ENCODE measurements around the gene FOXN4.

DNA sequence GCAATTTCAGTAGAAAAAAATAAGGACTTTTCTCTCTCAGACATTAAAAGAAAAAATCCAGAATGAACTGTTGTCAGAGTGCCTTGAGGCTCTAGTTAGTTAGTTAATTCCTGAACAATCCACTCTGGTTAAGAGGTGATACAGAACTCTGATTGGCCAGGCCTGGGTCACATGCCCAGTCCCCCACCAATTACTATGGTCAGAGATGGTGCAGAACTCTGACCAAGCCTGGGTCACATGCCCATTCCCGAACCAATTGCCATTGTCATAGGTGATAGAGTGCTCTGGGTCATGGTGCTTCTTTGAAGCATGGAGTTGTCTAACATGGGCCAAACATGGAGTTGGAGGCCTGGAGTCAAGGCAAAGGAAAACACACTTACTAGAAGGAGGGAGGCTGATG lies 27.5 kb upstream of the FOXN4 start:
- TF ChIP-seq JUN (IDR thresholded peaks at IDR 0.05; ENCODE audit: borderline replicate concordance, insufficient read depth, insufficient read length, low read depth), result no peak
- TF ChIP-seq, protein P1, sequence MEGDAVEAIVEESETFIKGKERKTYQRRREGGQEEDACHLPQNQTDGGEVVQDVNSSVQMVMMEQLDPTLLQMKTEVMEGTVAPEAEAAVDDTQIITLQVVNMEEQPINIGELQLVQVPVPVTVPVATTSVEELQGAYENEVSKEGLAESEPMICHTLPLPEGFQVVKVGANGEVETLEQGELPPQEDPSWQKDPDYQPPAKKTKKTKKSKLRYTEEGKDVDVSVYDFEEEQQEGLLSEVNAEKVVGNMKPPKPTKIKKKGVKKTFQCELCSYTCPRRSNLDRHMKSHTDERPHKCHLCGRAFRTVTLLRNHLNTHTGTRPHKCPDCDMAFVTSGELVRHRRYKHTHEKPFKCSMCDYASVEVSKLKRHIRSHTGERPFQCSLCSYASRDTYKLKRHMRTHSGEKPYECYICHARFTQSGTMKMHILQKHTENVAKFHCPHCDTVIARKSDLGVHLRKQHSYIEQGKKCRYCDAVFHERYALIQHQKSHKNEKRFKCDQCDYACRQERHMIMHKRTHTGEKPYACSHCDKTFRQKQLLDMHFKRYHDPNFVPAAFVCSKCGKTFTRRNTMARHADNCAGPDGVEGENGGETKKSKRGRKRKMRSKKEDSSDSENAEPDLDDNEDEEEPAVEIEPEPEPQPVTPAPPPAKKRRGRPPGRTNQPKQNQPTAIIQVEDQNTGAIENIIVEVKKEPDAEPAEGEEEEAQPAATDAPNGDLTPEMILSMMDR (IDR thresholded peaks at IDR 0.05; ENCODE audit: extremely low read depth in 1 of 2, insufficient read depth in 1 of 2, low read depth in 1 of 2, low read length in 2 of 2), result no peak
- no peak for TF ChIP-seq EZH2 (IDR thresholded peaks at IDR 0.05; ENCODE audit: borderline replicate concordance, low read depth, low read length, severe bottlenecking)
- no peak for TF ChIP-seq POLR2AphosphoS5 (IDR thresholded peaks at IDR 0.05; ENCODE audit: insufficient read depth, low read depth, low read length)
- TF ChIP-seq POLR2A (IDR thresholded peaks at IDR 0.05; ENCODE audit: low read depth, low read length), result no peak
- TF ChIP-seq, protein P2, sequence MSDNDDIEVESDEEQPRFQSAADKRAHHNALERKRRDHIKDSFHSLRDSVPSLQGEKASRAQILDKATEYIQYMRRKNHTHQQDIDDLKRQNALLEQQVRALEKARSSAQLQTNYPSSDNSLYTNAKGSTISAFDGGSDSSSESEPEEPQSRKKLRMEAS (IDR thresholded peaks at IDR 0.05; ENCODE audit: insufficient read depth, insufficient read length), result no peak
- no peak for TF ChIP-seq FOS (IDR thresholded peaks at IDR 0.05; ENCODE audit: borderline replicate concordance, insufficient read depth, low read length)

Measured in endothelial cell of umbilical vein (primary cell).